ENCODE data around the gene CHIT1. TPM values are rescaled to one million over a fixed set of nuclear protein-coding genes. Genes with fewer than 3 reads are reported as not detected.

Gene CHIT1
- total RNA-seq, 1 experiment from 2014 or later: not detected

- ATAC-seq: no peak
- no peaks in the 10 kb centered on the region for H3K27me3 ChIP-seq (ENCODE audit: insufficient read depth, low read length)
- no peak overlapping the region for H3K4me2 ChIP-seq (ENCODE audit: low read length)
- no peaks in the 10 kb centered on the region for H3K9me2 ChIP-seq (ENCODE audit: insufficient read depth)
- no peak overlapping the region for H3K27ac ChIP-seq (ENCODE audit: low read depth, low read length)
- H3K79me2 ChIP-seq (ENCODE audit: insufficient read depth, low read length): no peaks in the 10 kb centered on the region
- H3K4me1 ChIP-seq (ENCODE audit: control insufficient read depth in 1 of 2, insufficient read depth in 2 of 2, low read length in 2 of 2): peaks cover 0 to 24% of the 10 kb centered on the region in 2 experiments; a peak in 2 of 4 replicates
- no peak for DNase-seq (ENCODE audit: low read depth, low spot score)
- ChIA-PET POLR2A (no interaction called here), RAD21 (ENCODE audit: low non-redundant PET in 1 of 2, low total read pairs in 2 of 2, uncharacterized antibody in 2 of 2, unreplicated experiment in 2 of 2) (interaction anchor here in 1 of 2 experiments (0.7 kb wide), 1 partner anchor 14 kb away, joined by 7 read pairs; no protein-coding TSS in a partner anchor), CTCF (interaction anchor here (0.8 kb wide), 1 partner anchor 15 kb away, joined by 6 read pairs; no protein-coding TSS in a partner anchor)
- TF ChIP-seq ZFX (IDR thresholded peaks at IDR 0.05) (no peak), POLR2A (IDR thresholded peaks at IDR 0.05; ENCODE audit: borderline replicate concordance, extremely low read depth, insufficient read depth, insufficient read length) (no peak), EZH2phosphoT487 (IDR thresholded peaks at IDR 0.05; ENCODE audit: borderline replicate concordance) (no peak), YY1 (IDR thresholded peaks at IDR 0.05; ENCODE audit: extremely low read depth, insufficient replicate concordance, low read depth, low read length) (no peak), RAD21 (IDR thresholded peaks at IDR 0.05; ENCODE audit: low read depth) (no peak), SIN3A (IDR thresholded peaks at IDR 0.05; ENCODE audit: low read depth) (no peak), TCF7L2 (IDR thresholded peaks at IDR 0.05; ENCODE audit: borderline replicate concordance, extremely low read depth, insufficient read depth, insufficient read length) (no peak), JUND (IDR thresholded peaks at IDR 0.05) (no peak), POLR2AphosphoS5 (IDR thresholded peaks at IDR 0.05; ENCODE audit: low read depth, low read length) (no peak), FOSL1 (IDR thresholded peaks at IDR 0.05; ENCODE audit: low read depth) (no peak), MAX (IDR thresholded peaks at IDR 0.05) (no peak)
- TF ChIP-seq, protein P1, sequence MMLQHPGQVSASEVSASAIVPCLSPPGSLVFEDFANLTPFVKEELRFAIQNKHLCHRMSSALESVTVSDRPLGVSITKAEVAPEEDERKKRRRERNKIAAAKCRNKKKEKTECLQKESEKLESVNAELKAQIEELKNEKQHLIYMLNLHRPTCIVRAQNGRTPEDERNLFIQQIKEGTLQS (IDR thresholded peaks at IDR 0.05): no peak
- H3K36me3 ChIP-seq (ENCODE audit: control insufficient read depth in 1 of 2, insufficient read depth in 2 of 2, low read length in 2 of 2): no peaks in the 10 kb centered on the region
- H3K4me3 ChIP-seq (replicated peaks in 1 of 2; ENCODE audit: low read depth in 1 of 2, low read length in 2 of 2): no peak overlapping the region
- no peak overlapping the region for H2AFZ ChIP-seq (ENCODE audit: low read depth, low read length, poor library complexity, severe bottlenecking)
- no peaks in the 10 kb centered on the region for H3K9me3 ChIP-seq (ENCODE audit: control insufficient read depth in 1 of 2, insufficient read depth in 1 of 2, low read depth in 1 of 2, low read length in 2 of 2)
- BruUV-seq (replicated peaks): no TSS peak
- intact Hi-C loops (cut with micrococcal nuclease): no loop called here
- no peak overlapping the region for H3K9ac ChIP-seq (ENCODE audit: low read length)
- H4K20me1 ChIP-seq (ENCODE audit: insufficient read depth): no peaks in the 10 kb centered on the region
Measured at GRCh38 chr1:203187304-203187685, 42.2 kb downstream of the CHIT1 start.

All from HCT116 (cell line).